Fibroblast of villous mesenchyme (primary cell): ENCODE data around the gene CDHR1. TPM values are rescaled to one million over a fixed set of nuclear protein-coding genes. Genes with fewer than 3 reads are reported as not detected.

Source experiments
- DNase-seq: peaks from one replicate; pipeline ENCODE4 v3.0.0-alpha.2; 2010; ENCODE audit warnings: low read depth
- H3K4me3 ChIP-seq: 2 replicates; pipeline ENCODE4 v1.5.1; 2011; ENCODE audit warnings: low read depth, mild to moderate bottlenecking, low read length
- CTCF ChIP-seq: IDR thresholded peaks from 2 replicates; pipeline ENCODE4 v1.5.1; 2012; ENCODE audit warnings: low read depth, mild to moderate bottlenecking, low read length; ENCODE audit not compliant: insufficient read depth
- total RNA-seq: library from RNA; depleted of rRNA; stranded (reverse); fragments of >200 nt; gene quantifications from 2 replicates; pipeline ENCODE4 v1.2.3, GENCODE V29; 2012

The CDHR1 gene
- total RNA-seq, 1 donor: 0.43 TPM

- H3K4me3 ChIP-seq: no peak overlapping the region
- DNase-seq: no peak
- TF ChIP-seq CTCF: no peak
These were observed 71.1 kb downstream of the CDHR1 start for GRCh38 chr10:84265418-84265817.

- peak; percentile 37 for DNase-seq
- TF ChIP-seq CTCF: peak; percentile 72
- H3K4me3 ChIP-seq: no peak overlapping the region
These were observed 73.3 kb downstream of the CDHR1 start for GRCh38 chr10:84267503-84268126.

- DNase-seq: no peak
- H3K4me3 ChIP-seq: no peak overlapping the region
- TF ChIP-seq CTCF: no peak
These were observed 74.8 kb downstream of the CDHR1 start for GRCh38 chr10:84269162-84269561.

Other genes with a start within 250 kb of the CDHR1 start
- 177 and 185 TPM in 2 replicates for gene GHITM, start 55.0 kb upstream of the CDHR1 start, total RNA-seq
- gene GPR15LG, start 20.7 kb upstream of the CDHR1 start, total RNA-seq: not detected in 2 replicates
- gene LRIT2, start 31.0 kb downstream of the CDHR1 start, total RNA-seq: not detected in 2 replicates
- gene LRIT1, start 47.0 kb downstream of the CDHR1 start, total RNA-seq: not detected in 2 replicates
- not detected in 2 replicates for gene RGR, start 50.5 kb downstream of the CDHR1 start, total RNA-seq
- 34.8 and 48.4 TPM in 2 replicates for gene CCSER2, start 134.1 kb downstream of the CDHR1 start, total RNA-seq